ENCODE data around the gene FRMD1.
"Not testable (repeated sequence)": the region's sequence is repeated elsewhere in the genome, so short reads cannot be mapped to it uniquely, and the experiment has no call there.

The FRMD1 gene

GRCh38 chr6:168078175-168078942 is 653 bp downstream of the FRMD1 start:
- DNase-seq (ENCODE audit: low read depth): no peak

DNA sequence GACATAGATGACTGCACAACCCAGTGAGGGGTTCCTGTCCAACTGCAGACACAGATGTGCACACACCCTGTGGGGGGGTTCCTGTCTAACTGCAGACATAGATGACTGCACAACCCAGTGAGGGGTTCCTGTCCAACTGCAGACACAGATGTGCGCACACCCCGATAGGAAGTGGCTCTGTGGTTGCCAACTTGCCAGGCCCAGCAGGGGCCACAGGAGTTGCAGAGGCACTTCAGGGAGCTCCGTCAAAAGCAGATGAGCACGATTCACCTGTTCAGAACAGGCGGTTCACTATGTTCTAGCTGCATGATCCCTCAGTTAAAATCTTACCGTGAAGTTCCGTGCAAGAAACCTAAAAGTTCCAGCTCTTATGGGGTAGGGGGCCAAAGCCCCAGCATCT is 1.6 kb downstream of the FRMD1 start:
- DNase-seq (ENCODE audit: low read depth): not testable (repeated sequence)

DNA sequence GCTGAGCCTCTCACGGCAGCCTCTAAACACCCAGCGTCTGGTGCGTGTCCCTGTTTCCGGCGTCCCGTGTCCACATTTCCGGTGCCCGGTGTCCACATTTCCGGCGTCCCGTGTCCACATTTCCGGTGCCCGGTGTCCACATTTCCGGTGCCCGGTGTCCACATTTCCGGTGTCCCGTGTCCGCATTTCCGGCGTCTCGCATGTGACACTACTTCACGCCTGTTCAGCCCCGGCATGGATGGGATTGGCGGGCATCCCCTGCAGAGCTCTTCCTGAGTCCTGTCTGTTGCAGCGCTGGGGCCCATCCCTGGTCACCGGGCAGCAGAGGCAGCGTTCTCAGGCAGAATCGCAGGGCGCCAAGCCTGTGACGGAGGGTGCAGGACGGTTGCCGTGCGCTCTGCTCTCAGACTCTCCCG is 3.2 kb downstream of the FRMD1 start:
- DNase-seq (ENCODE audit: low read depth): no peak

GRCh38 chr6:168075216-168075615 is 3.8 kb downstream of the FRMD1 start:
- DNase-seq (ENCODE audit: low read depth): no peak

DNA sequence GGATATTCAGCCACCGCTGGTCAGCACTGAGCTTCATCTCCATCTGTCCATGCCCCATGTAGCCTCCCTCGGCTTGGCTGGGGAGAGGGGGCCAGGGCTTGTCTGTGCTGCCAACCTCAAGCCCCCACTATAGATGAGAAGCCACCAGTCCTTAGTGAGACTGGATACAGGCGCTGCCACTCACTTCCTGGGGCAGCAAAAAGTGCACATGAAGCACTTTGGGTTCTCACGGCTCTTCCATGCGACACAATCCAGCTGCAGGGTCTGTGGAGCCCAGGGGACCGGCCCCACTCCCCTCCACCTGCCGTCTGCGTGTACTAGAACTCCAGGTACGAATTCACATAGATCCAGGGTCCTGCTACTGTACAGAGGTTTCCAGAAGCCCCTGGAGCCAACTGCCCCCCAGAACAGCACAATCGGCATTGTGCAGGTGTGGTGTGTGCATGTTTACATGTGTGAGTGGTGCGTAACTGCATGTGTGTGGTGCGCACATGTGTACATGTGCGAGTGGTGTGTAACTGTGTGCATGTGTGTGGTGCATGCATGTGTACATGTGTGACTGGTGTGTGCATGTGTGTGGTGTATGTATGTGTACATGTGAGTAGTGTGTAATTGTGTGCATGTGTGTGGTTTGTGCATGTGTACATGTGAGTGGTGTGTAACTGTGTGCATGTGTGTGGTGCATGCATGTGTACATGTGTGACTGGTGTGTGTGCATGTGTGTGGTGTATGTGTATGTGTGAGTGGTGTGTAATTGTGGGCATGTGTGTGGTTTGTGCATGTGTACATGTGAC is 4.9 kb downstream of the FRMD1 start:
- no peak for DNase-seq (ENCODE audit: low read depth)

DNA sequence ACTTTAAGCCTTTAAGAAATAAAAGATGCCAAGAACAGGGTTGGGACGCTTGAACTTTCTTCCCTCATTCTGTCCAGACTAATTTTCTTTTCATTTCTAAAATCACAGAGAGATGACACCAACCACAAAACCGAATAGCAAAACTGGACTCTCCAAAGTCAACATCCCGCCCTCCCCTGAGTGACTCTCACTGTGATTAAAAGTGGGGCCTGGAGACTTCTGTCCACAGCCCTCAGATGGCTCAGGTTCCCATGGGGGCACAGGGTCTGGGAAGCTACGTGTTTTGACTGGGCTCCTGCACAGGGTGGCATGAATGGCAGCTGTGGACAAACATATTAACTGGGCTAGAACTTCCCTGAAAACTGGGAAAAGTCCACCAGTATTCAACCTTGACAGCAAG is 6.3 kb downstream of the FRMD1 start:
- DNase-seq (ENCODE audit: low read depth): no peak

GRCh38 chr6:168072261-168072660 is 6.8 kb downstream of the FRMD1 start:
- no peak for DNase-seq (ENCODE audit: low read depth)

- DNase-seq (ENCODE audit: low read depth): no peak
These were observed 7.4 kb downstream of the FRMD1 start for GRCh38 chr6:168071620-168072019.

GRCh38 chr6:168070804-168071203 is 8.2 kb downstream of the FRMD1 start:
- DNase-seq (ENCODE audit: low read depth): no peak

- DNase-seq (ENCODE audit: low read depth): no peak
These were observed 11.8 kb downstream of the FRMD1 start for GRCh38 chr6:168067081-168067759.

DNA sequence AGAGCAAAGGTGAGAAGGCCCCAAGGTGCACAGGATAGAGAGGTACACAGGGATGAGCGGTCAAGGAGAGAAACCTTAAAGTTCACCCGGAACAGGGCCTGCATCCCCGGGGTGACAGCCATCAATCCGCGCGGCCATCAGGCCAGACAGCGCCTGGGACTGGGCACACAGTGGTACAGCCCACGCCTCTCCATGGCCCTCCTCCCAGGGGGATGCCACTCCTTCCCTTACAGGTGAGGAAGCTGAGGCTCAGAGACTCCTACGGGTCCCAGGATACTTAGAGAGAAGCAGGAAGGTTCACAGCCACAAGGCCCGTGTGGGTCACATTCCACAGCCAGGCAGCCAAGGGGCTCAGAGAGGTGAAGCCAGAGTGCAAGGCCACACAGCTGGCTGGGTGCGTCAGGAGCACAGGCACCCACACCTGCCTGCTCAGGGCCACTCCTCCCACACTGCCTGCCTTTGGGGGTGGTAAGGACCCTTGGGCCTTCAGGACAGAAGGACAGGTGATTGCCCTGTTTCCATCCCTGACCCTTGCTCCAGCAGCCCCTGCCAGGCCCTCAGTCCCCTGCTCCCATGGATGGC is 14.7 kb downstream of the FRMD1 start:
- no peak for DNase-seq (ENCODE audit: low read depth)

GRCh38 chr6:168063431-168063830 is 15.6 kb downstream of the FRMD1 start:
- no peak for DNase-seq (ENCODE audit: low read depth)

DNA sequence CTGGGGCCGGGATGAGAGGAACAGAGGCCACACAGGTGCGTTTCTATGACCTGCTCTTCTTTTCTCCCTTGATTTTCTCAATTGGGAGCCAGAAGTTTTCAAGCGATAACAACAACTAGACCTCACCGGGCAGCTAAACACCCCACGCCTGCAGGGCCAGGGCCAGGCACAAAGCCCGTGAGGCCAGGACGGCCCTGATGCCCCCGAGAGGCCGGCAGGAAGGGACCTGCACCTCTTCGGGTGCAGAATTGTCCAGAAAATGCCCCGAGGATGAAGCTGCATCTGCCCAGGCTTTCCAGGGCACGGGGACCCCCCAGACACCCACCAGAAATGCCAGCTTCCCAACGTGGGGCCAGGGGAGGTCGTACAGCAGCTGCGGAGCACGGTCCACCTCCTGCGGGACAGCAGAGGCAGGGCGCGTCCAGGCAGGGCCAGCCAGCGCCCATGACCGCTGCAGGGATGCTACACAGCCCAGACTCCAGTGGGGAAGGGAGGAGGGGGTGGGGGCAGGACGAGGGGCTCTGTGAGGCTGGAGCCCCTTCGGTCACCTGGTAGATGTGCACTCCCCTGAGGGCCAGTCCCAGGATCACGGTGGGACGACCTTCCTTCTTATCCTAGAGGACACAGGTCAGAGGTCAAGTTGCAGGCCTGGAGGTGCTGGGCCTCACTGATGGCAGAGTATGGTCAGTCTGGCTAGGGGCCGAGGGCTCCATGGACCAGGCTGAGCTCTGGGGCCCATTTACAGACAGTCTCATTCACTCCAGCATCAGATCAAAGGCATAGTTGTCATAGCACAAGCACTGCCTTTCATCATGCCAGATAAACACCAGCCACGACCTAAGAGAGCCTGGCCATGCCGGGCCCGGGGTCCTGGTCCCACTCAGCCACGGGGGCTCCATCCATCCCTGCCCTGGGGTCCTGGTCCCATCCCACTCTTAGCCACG is 16.4 kb downstream of the FRMD1 start:
- no peak for DNase-seq (ENCODE audit: low read depth)

DNA sequence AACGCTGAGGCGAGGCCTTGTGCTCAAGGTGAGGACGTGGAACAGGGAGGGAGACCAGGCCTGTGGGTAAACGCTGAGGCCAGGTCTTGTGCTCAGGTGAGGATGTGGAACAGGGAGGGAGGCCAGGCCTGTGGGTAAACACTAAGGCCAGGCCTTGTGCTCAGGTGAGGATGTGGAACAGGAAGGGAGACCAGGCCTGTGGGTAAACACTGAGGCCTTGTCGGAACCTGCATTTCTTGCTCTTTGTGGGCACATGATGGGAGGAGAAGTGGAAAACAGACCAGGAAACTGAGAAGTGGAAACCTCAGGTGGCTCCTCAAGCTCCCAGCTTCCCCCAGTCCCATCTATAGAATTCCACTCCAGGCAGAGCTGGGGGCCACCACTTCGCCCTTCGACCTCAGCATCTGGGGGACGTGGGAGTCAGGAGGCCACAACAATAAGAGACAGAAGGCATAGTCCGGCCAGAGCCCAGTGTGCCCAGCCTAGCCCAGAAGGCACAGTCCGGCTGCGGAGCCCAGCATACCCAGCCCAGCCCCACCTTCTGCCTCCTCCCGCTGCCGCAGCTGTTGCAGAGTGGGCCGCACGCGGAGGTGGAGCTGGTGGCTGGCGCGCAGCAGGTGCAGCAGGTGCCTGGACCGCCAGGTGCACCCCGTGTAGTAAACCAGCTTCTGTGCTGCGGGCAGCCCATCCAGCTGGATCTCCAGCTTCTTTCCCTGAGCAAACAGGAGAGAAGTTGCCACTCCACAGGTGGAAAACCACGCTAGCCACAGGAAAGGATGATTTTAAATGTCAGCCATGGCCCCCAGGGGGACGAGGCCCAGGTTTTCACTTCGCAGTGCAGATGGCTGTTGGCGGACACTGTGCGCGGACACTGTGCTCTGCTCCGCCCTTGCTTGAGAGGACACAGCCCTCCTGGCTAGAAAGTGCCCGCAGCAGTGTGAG is 17.5 kb downstream of the FRMD1 start:
- DNase-seq (ENCODE audit: low read depth): no peak

- DNase-seq (ENCODE audit: low read depth): no peak
These were observed 18.5 kb downstream of the FRMD1 start for GRCh38 chr6:168060521-168060931.

DNA sequence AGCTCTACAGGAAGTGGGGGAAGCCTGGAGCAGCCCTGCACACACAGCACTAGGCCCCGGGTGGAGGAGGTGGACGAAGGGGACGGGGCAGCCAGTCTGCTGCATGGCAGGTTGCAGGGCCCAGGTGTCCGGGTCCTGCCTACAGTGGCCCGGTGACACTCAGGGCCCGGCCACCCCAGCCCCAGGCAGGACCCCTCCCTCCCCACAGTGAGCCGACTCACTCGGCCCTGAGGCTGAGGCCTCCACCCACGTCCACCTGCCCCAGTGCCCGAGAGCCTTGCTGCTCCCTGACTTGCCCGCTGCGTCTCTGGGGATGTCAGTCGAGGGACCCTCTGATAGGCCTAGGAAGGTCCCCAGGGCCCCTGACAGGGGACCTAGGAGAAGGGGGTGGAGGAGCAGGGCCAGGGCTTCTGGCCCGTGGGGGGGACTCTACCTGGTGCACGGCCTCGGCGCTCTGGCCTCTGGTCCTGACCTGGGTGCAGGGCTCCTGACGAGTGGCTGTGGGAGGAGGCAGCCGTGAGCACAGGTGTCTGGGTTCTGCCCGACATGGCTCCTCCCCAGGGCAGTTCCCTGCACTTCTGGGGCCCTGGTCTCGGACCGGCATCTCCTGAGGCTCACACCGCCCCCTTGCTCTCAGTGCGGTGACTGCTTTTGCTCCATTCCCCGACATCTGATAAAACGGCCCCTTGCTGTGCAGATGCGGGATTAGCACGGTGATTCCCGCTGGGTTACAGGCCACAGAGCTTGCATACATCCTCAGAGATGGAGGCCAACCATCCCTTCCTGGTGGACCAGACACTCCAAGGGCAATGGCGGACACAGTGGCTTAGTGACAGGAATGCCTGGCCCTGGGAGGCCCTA is 20.1 kb downstream of the FRMD1 start:
- DNase-seq (ENCODE audit: low read depth): no peak

- no peak for DNase-seq (ENCODE audit: low read depth)
These were observed 21.2 kb downstream of the FRMD1 start for GRCh38 chr6:168057836-168058235.

DNA sequence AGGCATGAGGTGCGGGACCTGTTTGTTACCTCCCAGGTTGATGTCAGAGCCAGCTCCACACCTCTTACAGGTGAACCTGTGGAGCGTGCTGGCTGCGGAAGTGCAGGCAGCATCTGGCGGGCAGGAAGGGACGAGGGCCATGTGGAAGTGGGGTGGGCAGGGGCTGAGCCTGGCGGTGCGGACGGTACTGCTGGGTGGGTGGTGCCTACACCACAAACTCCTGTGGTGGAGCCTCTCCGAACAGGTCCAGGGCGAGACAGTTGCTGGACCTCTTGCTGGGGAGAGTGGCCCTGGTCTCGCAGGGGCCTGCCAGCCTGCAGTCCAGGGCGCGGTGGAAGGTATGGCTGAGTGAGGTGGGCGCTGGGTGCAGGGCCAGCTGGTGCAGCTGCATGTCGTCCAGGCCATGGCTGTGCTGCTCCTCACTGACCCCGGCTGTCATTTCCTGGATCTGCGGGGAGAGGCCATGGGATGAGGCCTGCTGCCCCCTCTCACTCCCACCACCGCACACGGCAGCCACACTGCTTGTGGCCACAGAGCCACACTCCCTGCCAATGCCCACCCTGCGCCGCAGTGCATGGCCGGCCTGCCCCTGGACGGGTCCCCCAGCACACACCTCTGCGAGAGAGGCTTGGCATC is 22.0 kb downstream of the FRMD1 start:
- no peak for DNase-seq (ENCODE audit: low read depth)

All from T-helper 22 cell (primary cell).